ENCODE results near the gene CYP4V2.

DNA sequence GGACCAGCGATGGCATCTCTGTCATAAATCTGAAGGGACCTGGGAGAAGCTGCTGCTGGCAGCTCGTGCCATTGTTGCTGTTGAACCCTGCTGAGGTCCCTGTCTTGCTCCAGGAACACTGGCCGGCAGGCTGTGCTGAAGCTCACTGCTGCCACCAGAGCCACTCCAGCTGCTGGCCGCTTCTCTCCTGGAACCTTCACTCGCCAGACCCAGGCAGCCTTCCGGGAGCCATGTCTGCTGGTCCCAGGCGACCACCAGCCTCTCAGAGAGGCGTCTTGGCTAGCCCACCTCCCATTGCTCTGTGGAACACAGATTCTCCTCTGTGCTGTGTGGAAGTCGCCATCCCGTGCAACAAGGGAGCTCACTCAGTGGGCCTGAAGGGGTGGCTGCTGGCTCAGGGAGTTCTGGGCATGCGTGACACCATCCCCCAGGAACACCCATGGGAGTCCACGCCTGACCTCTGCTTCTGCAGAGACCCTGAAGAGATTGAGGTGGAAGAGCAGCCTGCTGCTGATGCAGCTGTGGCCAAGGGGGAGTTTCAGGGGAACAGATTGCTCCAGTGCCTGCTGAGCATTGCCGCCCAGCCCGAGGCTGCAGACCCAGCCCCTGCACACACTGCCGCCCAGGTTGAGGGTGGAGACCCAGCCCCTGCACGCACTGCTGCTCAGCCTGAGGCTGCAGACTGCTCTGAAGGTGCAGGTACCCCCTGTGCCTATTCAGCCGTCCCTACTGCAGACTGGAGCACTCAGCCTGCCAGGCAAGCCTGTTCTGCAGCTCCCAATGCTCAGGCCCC, 33.1 kb upstream of the CYP4V2 start:
- no peak for TF ChIP-seq POLR2A (IDR thresholded peaks at IDR 0.05)
- TF ChIP-seq, protein P1, sequence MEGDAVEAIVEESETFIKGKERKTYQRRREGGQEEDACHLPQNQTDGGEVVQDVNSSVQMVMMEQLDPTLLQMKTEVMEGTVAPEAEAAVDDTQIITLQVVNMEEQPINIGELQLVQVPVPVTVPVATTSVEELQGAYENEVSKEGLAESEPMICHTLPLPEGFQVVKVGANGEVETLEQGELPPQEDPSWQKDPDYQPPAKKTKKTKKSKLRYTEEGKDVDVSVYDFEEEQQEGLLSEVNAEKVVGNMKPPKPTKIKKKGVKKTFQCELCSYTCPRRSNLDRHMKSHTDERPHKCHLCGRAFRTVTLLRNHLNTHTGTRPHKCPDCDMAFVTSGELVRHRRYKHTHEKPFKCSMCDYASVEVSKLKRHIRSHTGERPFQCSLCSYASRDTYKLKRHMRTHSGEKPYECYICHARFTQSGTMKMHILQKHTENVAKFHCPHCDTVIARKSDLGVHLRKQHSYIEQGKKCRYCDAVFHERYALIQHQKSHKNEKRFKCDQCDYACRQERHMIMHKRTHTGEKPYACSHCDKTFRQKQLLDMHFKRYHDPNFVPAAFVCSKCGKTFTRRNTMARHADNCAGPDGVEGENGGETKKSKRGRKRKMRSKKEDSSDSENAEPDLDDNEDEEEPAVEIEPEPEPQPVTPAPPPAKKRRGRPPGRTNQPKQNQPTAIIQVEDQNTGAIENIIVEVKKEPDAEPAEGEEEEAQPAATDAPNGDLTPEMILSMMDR (IDR thresholded peaks at IDR 0.05), result no peak
